Uterus (tissue), 2 donors: ENCODE data around the gene GATB.
"Not testable (repeated sequence)": the region's sequence is repeated elsewhere in the genome, so short reads cannot be mapped to it uniquely, and the experiment has no call there.

Experiments used
- POLR2A ChIP-seq, 2 donors: fragments of 450-650 bp; IDR thresholded peaks; one replicate each; pipeline ENCODE4 v1.6.1; 2016; ENCODE audit warnings: antibody characterized with exemption in 2 of 2, mild to moderate bottlenecking in 1 of 2, moderate library complexity in 1 of 2
- TF ChIP-seq, protein P1 (sequence below), 4 experiments: fragments of 200-600 bp in 2 of 4; fragments of 450-650 bp in 2 of 4; sonication (generic) in 2 of 4; IDR thresholded peaks; one replicate each; pipeline ENCODE4 v1.5.1; 2016 to 2019; ENCODE audit warnings: antibody characterized with exemption in 4 of 4, mild to moderate bottlenecking in 2 of 4, moderate library complexity in 1 of 4

DNA sequence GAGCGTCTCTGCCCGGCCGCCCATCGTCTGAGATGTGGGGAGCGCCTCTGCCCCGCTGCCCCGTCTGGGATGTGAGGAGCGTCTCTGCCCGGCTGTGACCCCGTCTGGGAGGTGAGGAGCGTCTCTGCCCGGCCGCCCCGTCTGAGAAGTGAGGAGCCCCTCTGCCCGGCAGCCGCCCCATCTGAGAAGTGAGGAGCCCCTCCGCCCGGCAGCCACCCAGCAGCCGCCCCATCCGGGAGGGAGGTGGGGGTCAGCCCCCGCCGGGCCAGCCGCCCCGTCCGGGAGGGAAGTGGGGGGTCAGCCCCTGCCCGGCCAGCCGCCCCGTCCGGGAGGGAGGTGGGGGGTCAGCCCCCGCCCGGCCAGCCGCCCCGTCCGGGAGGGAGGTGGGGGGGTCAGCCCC, 29.1 kb downstream of the GATB start:
- TF ChIP-seq, protein P1, sequence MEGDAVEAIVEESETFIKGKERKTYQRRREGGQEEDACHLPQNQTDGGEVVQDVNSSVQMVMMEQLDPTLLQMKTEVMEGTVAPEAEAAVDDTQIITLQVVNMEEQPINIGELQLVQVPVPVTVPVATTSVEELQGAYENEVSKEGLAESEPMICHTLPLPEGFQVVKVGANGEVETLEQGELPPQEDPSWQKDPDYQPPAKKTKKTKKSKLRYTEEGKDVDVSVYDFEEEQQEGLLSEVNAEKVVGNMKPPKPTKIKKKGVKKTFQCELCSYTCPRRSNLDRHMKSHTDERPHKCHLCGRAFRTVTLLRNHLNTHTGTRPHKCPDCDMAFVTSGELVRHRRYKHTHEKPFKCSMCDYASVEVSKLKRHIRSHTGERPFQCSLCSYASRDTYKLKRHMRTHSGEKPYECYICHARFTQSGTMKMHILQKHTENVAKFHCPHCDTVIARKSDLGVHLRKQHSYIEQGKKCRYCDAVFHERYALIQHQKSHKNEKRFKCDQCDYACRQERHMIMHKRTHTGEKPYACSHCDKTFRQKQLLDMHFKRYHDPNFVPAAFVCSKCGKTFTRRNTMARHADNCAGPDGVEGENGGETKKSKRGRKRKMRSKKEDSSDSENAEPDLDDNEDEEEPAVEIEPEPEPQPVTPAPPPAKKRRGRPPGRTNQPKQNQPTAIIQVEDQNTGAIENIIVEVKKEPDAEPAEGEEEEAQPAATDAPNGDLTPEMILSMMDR (IDR thresholded peaks at IDR 0.05): not testable (repeated sequence)
- not testable (repeated sequence) for TF ChIP-seq POLR2A (IDR thresholded peaks at IDR 0.05)
